ENCODE measurements around the gene CDK13. TPM values are rescaled to one million over a fixed set of nuclear protein-coding genes. Genes with fewer than 3 reads are reported as not detected.

CDK13 gene
- total RNA-seq, 1 experiment from 2014 or later: 52.2 TPM

DNA sequence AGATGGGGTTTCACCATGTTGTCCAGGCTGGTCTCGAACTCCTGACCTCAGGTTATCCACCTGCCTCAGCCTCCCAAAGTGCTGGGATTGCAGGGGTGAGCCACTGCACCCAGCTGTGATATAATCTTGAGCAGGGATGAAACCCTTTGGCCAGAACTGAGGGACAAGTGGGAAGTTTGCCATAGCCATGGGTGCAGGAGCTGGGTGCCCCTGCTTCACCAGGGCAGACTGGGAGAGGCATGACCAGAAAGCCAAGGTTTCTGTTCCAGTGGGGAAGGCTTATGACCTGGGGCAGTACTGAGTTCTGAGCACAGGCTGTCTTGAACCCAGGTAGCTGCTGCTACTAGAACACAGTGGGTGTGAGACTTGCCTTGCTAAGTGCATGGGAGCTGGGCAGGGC, 40.5 kb upstream of the CDK13 start:
- Histone ChIP-seq H3K9me3 (ENCODE audit: control insufficient read depth, low read depth, low read length) (no peaks in the 10 kb centered on the region), H3K23ac (ENCODE audit: insufficient read length, low read depth, low read length) (no peak overlapping the region), H3K4me2 (ENCODE audit: insufficient read depth, insufficient read length, low read length) (no peak overlapping the region), H4K5ac (ENCODE audit: insufficient read length, low read depth, low read length) (no peak overlapping the region), H2AK5ac (ENCODE audit: insufficient read length, low read length) (no peak overlapping the region), H3K79me1 (ENCODE audit: insufficient read depth, low read depth, low read length, poor library complexity, severe bottlenecking) (no peaks in the 10 kb centered on the region), H2BK120ac (ENCODE audit: low read depth, low read length, poor library complexity, severe bottlenecking) (no peak overlapping the region), H2BK20ac (ENCODE audit: low read depth, low read length, poor library complexity, severe bottlenecking) (no peak overlapping the region), H4K8ac (replicated peaks; ENCODE audit: insufficient read length, low read depth, low read length) (no peak overlapping the region), H3K27me3 (ENCODE audit: insufficient read depth, low read length) (no peaks in the 10 kb centered on the region), H4K20me1 (ENCODE audit: control insufficient read depth, insufficient read depth, insufficient read length) (no peaks in the 10 kb centered on the region), H2BK5ac (ENCODE audit: insufficient read length, low read length) (no peak overlapping the region), H3K79me2 (ENCODE audit: insufficient read depth, low read length) (no peaks in the 10 kb centered on the region), H2BK12ac (ENCODE audit: insufficient read length, low read depth, low read length) (no peak overlapping the region), H3K9ac (ENCODE audit: extremely low read depth, insufficient read length, low read length) (no peak overlapping the region), H2AFZ (ENCODE audit: low read length) (no peak overlapping the region), H2BK15ac (ENCODE audit: low read depth, low read length) (no peak overlapping the region), H3K27ac (ENCODE audit: insufficient read length, low read depth, low read length) (no peak overlapping the region), H3K14ac (ENCODE audit: insufficient read depth, low read length) (no peak overlapping the region), H3K4ac (ENCODE audit: low read depth, low read length) (no peak overlapping the region), H3K18ac (ENCODE audit: insufficient read length, low read depth, low read length) (no peak overlapping the region), H3K4me1 (ENCODE audit: insufficient read depth, low read length) (no peaks in the 10 kb centered on the region), H3T11ph (ENCODE audit: low read length) (no peak overlapping the region), H4K91ac (ENCODE audit: insufficient read length, low read depth, low read length) (no peak overlapping the region), H3K23me2 (ENCODE audit: insufficient read length, low read depth, low read length, poor library complexity, severe bottlenecking) (no peaks in the 10 kb centered on the region), H3K56ac (ENCODE audit: insufficient read length, low read depth, low read length) (no peak overlapping the region)
- Mint-ChIP-seq H3K27me3 (ENCODE audit: low read depth) (no peaks in the 10 kb centered on the region; the same call in 1 of the 2 replicates), H3K9me3 (peaks cover 2 to 6% of the 10 kb centered on the region in 2 experiments; a peak in 3 of 5 replicates), H3K36me3 (ENCODE audit: insufficient read depth in 1 of 3, low read depth in 3 of 3) (peaks cover 0 to 8% (median 0%) of the 10 kb centered on the region in 3 experiments; a peak in 1 of 7 replicates), H3K27ac (no peak overlapping the region), H3K4me1 (no peaks in the 10 kb centered on the region), H3K4me3 (no peak overlapping the region)
- no peak for DNase-seq
- TF ChIP-seq, protein P1, sequence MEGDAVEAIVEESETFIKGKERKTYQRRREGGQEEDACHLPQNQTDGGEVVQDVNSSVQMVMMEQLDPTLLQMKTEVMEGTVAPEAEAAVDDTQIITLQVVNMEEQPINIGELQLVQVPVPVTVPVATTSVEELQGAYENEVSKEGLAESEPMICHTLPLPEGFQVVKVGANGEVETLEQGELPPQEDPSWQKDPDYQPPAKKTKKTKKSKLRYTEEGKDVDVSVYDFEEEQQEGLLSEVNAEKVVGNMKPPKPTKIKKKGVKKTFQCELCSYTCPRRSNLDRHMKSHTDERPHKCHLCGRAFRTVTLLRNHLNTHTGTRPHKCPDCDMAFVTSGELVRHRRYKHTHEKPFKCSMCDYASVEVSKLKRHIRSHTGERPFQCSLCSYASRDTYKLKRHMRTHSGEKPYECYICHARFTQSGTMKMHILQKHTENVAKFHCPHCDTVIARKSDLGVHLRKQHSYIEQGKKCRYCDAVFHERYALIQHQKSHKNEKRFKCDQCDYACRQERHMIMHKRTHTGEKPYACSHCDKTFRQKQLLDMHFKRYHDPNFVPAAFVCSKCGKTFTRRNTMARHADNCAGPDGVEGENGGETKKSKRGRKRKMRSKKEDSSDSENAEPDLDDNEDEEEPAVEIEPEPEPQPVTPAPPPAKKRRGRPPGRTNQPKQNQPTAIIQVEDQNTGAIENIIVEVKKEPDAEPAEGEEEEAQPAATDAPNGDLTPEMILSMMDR (conservative IDR thresholded peaks at IDR 0.05): no peak
- WGBS (ENCODE audit: extremely low coverage, insufficient read length, low lambda C conversion rate): no CpG with 5 or more reads among the region's 1 CpG
